HT1080 (cell line): ENCODE measurements around the gene ZNF408. TPM values are rescaled to one million over a fixed set of nuclear protein-coding genes. Genes with fewer than 3 reads are reported as not detected.
"Not testable (repeated sequence)": the region's sequence is repeated elsewhere in the genome, so short reads cannot be mapped to it uniquely, and the experiment has no call there.

Experiments
- DNase-seq: peaks from one replicate; pipeline ENCODE4 v3.0.0-alpha.2; 2015; ENCODE audit warnings: low read depth
- polyA plus RNA-seq, 2 experiments: library from polyadenylated mRNA; depleted of rRNA; stranded (reverse); fragments of >200 nt; gene quantifications; 2 replicates each; pipeline ENCODE4 v1.2.3, GENCODE V29; 2015
- total RNA-seq: library from RNA; depleted of rRNA; stranded (reverse); fragments of >200 nt; shearing (Covaris generic); gene quantifications from 2 replicates; pipeline ENCODE4 v1.2.3, GENCODE V29; 2014; rRNA removed

Gene ZNF408
- total RNA-seq, result 11.5 and 11.8 TPM in 2 replicates
- 9.5 and 15.7 TPM in 2 replicates for polyA plus RNA-seq (2015; cell fraction: cytosol; rRNA removed)
- 22.5 and 29.9 TPM in 2 replicates for polyA plus RNA-seq (2015; cell fraction: nucleus; rRNA removed)

DNA sequence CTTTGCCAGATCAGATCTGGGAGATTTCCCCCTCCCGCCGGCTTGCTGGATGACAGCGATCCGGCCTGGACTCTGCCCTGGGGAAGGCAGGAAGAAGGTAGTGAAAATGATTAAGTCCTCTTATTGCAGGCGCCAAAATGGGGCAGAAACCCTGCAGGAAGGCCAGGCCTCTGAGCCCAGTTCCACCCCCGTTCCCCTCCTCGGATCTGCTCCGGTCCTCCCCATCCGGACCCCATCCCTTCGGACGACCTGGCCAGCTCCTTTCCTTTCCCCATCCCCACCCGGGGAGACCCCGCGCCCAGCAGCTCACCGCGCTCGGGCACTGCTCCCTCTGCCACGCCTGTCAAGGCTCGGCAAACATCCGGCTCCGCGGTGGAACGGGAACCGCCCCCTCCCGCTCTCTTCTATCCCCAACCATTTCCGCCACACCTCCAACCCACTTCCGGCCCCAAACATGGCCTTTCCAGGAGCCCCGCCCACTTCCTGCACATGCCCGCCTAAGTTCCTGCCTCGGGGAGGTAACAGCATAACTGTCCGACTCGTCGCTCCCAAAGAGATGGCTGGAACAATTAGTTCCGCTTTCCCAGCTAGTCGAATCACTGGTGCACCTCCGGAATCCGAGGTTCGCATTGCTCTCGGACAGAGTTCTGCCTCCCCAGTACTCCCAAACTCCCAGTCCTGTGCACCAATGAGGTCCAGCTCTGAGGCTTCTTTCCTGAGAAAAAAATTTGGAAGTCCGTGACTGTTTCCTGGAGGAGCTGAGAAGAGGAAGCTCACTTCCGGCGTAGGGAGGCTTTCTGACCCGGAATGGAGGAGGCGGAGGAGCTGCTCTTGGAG lies at the start of gene ZNF408, which contains the start of gene ARHGAP1:
ZNF408 (plus strand) TSS at position 791 of the 837 bp plus-strand sequence; CDS start at position 808, 17 bp downstream.
ARHGAP1 (minus strand) TSS at position 379 of the 837 bp plus-strand sequence. CDS start 4,512 bp downstream, outside the sequence.
- DNase-seq, result peak; percentile 96

GRCh38 chr11:46655631-46656030 lies 45.2 kb upstream of the ZNF408 start:
- DNase-seq, result no peak

GRCh38 chr11:46657186-46657585 lies 43.6 kb upstream of the ZNF408 start:
- DNase-seq, result no peak

DNA sequence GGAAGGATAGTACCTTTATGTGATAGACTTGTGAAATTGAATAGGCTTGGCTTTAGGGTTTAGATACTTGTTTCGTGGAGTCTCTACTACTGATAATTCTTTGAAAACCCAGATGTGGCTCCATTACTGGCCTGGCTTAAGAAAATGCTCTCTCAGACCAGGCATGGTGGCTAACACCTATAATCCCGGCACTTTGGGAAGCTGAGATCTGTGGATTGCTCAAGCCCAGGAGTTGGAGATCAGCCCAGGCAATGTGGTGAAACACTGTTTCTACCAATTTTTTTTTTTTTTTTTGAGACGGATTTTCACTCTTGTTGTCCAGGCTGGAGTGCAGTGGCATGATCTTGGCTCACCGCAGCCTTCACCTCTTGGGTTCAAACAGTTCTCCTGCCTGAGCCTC lies 42.6 kb upstream of the ZNF408 start:
- no peak for DNase-seq

DNA sequence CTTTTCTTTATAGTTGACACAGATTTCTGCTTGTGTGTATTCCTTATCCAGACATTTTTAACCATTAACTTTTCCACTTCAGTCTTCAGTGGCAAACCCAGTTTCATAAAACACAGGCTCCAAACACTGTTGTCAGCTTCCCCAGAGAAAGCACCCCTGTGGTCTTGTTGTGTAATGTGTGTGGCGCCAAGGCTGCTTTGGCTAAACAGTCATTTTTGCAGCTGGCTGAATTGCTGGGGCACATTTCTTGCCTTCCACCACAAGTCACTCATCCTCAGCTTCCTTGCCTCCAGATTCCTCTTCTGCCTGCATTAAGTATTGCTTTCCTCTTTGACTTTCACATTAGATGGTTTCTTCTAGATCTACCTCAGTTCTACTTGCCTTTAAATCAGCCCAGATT lies 40.9 kb upstream of the ZNF408 start:
- DNase-seq, result no peak

DNA sequence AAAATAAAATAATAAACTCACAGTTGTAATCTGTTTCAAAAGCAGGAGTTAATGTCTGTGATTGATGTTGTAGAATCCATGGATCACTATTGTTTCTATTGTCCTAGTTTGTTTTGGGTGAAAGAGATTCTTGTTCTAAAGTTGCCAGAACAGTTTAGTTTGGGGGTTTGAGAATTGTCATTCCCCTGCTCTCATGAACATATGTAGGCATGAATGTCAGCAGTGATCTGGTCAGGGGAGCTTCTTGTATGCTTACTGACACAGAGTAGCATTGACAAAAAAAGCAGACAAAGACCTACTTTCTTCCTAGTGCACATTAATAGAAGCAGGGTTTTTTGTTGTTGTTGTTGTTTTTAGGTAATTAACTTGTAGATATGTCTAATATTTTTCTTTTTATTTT lies 39.0 kb upstream of the ZNF408 start:
- no peak for DNase-seq

DNA sequence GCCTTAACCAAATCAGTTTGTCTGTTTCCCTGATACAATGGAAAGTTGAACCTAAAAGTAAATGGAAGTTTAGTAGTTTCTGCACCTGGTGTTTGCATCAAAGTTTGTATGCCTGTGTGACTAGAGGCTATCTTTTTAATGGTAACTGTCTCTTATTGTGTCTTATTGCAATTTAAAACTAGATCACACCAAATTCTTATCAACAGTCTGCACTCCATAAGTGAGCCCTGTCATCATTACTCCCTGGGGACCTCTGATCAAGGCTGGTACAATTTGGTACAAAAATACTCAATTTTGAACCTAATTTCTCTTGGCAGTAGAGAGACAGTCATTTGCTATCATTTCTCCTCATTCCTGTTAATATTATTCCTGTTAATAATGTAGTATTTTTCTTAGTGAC lies 38.5 kb upstream of the ZNF408 start:
- DNase-seq, result no peak

DNA sequence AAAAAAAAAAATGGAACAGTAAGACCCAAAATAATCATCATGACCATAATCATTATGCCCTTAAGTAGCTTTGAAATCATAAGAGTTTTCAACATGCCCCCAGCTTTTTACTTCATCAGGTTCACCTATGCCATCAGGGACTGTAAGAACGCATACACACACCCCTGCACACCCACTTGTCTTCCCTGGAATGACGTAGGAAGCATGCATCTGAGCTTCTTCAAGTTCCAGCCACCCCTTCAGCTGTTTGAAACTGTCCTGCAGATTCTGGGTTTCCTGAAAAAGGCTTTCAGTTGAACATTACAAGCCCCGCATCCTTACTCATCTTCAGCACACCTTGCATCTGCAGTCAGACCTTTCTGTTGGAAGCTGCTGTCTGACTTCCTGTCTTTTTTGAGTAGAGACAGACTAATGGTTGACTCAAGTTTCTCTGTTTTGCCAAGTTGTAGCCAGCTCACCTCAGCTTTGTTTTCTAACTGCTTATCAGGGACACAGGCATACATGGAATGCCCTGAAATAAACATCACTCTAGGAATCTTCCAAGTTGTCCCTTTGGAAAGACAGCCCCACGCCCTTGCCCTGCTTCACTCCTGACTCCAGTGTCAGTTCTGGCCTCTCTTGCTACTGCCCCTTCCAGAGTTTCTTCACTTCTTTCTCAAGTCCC lies 37.4 kb upstream of the ZNF408 start:
- DNase-seq, result no peak

DNA sequence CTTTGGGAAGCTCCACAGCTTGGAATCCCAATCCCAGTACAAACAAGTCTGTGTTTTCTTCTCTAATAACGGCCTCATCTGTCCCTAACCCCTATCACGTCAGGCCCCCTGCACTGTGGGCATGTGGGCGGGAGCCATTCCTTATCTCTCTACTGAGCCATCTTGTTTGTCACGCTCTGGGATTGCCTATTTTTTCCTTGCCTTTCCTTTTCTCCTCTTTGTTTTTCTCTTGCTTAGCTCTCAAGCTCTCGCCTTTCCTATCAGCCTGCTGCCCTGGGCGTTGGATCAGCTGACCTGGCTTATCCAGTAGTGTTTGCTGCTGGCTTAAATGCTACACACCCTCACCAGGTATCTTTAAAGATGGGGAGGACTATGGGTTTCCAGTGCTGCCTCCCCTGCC lies 36.2 kb upstream of the ZNF408 start:
- DNase-seq, result no peak

- no peak for DNase-seq
These were observed 35.5 kb upstream of the ZNF408 start for GRCh38 chr11:46665356-46665755.

DNA sequence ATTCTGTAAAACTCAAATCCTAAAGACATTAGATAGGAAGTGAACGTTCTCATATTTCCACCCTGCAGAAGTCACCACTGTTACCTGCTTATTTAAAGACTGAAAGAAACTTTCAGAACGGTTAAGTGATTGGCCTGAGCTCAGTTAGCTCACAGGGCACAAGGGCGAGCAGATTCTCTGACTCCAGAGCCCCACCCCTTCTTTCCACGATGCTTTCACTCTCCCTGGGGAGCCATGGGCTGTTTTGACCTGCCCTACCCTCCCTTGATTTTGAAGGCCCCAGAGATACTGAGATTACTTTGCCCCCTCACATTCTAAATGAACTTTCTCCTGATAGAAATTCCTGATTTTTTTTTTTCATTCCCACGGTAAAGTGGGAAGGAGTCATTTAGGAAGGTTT lies 34.3 kb upstream of the ZNF408 start:
- DNase-seq, result no peak

DNA sequence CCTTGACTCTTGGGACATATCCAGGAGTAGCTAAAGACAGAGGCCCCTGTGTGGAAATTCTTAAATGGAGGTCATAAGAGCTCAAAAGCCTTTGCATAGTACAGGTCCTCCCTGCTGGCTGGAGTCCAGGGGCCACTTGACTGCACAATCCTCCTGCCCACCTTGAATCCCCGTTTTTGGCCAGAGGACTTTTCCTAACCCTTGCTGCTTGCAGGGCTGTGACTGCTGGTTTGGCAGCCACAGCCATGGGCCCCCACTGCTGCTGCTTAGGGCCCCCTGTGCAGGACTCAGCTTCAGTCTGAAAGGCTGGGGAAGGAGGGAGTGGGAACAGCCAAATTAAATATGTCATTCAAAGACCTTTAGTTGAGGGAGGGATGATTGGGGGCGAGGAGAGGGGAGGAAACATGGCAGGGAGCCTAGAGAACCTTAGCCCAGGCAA lies 33.8 kb upstream of the ZNF408 start:
- no peak for DNase-seq

GRCh38 chr11:46668480-46669085 lies 32.2 kb upstream of the ZNF408 start:
- DNase-seq, result no peak

DNA sequence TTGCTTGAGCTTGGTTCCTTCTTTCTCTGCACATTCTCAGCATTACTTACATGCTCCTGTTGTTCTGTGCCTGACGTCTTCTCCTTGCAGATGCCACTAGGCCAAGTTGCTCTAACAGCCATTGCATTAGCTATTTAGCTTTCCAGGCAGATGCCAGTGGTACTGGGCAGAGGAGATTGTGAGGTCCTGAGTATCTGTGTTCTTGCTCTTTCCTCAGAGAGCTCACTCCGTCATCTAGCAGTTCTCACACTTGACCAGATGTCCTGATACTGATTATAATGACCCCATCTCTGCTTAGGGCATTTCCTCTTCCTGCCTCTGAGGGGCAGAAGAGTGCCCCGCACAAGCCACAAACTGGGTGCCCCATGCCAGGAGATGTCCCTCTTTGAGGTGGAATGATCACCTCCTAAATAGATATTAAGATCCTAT lies 31.1 kb upstream of the ZNF408 start:
- no peak for DNase-seq

GRCh38 chr11:46670521-46670920 lies 30.3 kb upstream of the ZNF408 start:
- not testable (repeated sequence) for DNase-seq

- no peak for DNase-seq
These were observed 28.9 kb upstream of the ZNF408 start for GRCh38 chr11:46671958-46672315.

- no peak for DNase-seq
These were observed 28.4 kb upstream of the ZNF408 start for GRCh38 chr11:46672381-46672839.

GRCh38 chr11:46673713-46674462 lies 26.9 kb upstream of the ZNF408 start:
- no peak for DNase-seq

- DNase-seq, result no peak
These were observed 26.2 kb upstream of the ZNF408 start for GRCh38 chr11:46674463-46675287.

DNA sequence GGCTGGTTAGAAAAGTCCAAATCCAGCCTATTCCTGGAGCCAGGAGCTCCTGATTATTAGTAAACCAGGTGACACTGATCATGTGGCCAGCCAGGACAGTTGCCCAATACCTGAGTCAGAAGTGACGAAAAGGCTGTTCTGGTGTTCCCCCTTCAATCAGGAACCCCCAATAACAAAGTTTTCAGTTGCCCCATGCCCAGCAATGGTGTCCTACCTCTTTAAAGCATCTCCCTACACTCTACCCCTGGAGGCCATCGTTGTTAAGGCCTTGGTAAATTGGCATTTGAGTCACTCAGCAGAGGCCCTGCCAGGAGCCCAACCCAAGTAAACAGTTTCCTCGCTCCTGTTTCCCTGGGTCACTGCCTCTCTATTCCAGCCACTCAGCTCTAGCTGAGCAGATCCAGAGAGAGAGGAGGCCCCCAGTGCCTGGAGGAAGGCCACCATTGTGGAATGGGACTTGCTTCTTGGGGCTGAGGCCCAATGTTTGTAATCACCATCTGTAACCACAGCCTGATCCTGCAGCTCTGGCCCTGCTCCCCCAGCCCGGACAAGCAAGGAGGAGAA lies 25.5 kb upstream of the ZNF408 start:
- DNase-seq, result peak; percentile 37
